Lung (tissue), 12 donors: ENCODE data around the gene MUC5B. TPM values are rescaled to one million over a fixed set of nuclear protein-coding genes. Genes with fewer than 3 reads are reported as not detected.

Source experiments
- ATAC-seq: fragments of 200-7000 bp; cut with Tn5 transposase; one replicate; pipeline ENCODE4 v1.9.1; 2020; ENCODE audit warnings: moderate number of reproducible peaks; ENCODE audit not compliant: insufficient read depth, low FRiP score
- DNase-seq, 3 donors: peaks; one replicate each; pipeline ENCODE4 v3.0.0-alpha.2; 2013 to 2017
- H3K27ac ChIP-seq, 2 donors: one replicate each; pipeline ENCODE4 v1.5.1; 2013; ENCODE audit warnings: mild to moderate bottlenecking in 2 of 2, moderate library complexity in 2 of 2, control low read depth in 1 of 2, inconsistent platforms in 1 of 2, low read depth in 1 of 2, low read length in 1 of 2
- H3K27me3 ChIP-seq, 3 donors: one replicate each; pipeline ENCODE4 v1.5.1; 2013; ENCODE audit warnings: low read length in 2 of 3; ENCODE audit not compliant: control insufficient read depth in 3 of 3, insufficient read depth in 3 of 3
- H3K36me3 ChIP-seq, 4 donors: one replicate each; pipeline ENCODE4 v1.5.1; 2013; ENCODE audit warnings: low read length in 4 of 4, mild to moderate bottlenecking in 1 of 4, moderate library complexity in 1 of 4; ENCODE audit not compliant: control insufficient read depth in 4 of 4, insufficient read depth in 4 of 4
- H3K4me1 ChIP-seq, 5 donors: one replicate each; pipeline ENCODE4 v1.5.1; 2013; ENCODE audit warnings: low read length in 5 of 5, mild to moderate bottlenecking in 2 of 5, moderate library complexity in 1 of 5; ENCODE audit not compliant: control insufficient read depth in 5 of 5, insufficient read depth in 5 of 5
- H3K4me3 ChIP-seq: one replicate; pipeline ENCODE4 v1.5.1; 2013; ENCODE audit warnings: mild to moderate bottlenecking, control low read depth, moderate library complexity
- H3K9ac ChIP-seq, 2 donors: one replicate each; pipeline ENCODE4 v1.5.1; 2013; ENCODE audit warnings: low read length in 2 of 2, control low read depth in 1 of 2; ENCODE audit not compliant: insufficient read depth in 1 of 2
- H3K9me3 ChIP-seq, 4 donors: one replicate each; pipeline ENCODE4 v1.5.1; 2013; ENCODE audit warnings: low read length in 3 of 4, mild to moderate bottlenecking in 1 of 4, moderate library complexity in 1 of 4; ENCODE audit not compliant: control insufficient read depth in 4 of 4, insufficient read depth in 3 of 4
- CTCF ChIP-seq: IDR thresholded peaks from 2 replicates; pipeline ENCODE4 v1.5.1; 2012; ENCODE audit warnings: mild to moderate bottlenecking; ENCODE audit errors: control extremely low read depth, extremely low read depth
- WGBS, 2 donors: extraction: QIAGEN DNeasy Blood & Tissue Kit; methylation state at CpG; one replicate each; pipeline ENCODE4 v1.1.7; 2013; 5-methylcytosine and 5-hydroxymethylcytosine counted together
- polyA plus RNA-seq, 2 donors: library from polyadenylated mRNA; stranded (reverse); fragments of 200-250 nt; gene quantifications; one replicate each; pipeline ENCODE4 v1.2.1, GENCODE V29; 2013
- total RNA-seq, 2 donors: library from RNA; depleted of rRNA in 1 of 2; stranded (reverse); fragments of >200 nt in 1 of 2; gene quantifications; one replicate each; pipeline ENCODE4 v1.2.1, GENCODE V29; 2014 to 2021
- donor health status: control.
- donor health status: control.
- donor health status: Bipolar disorder and iron deficiency.
- donor health status: healthy.
- donor health status: DM: yes; HTN: yes; CAD: no.

The MUC5B gene
- total and polyA plus RNA-seq, 4 donors: 5.6 to 181 (median 28.2) TPM

GRCh38 chr11:1180171-1180570 lies 42.7 kb upstream of the MUC5B start:
- Histone ChIP-seq H3K4me1 (no peaks in the 10 kb centered on the region), H3K27me3 (no peaks in the 10 kb centered on the region), H3K4me3 (no peak overlapping the region), H3K9ac (no peak overlapping the region), H3K36me3 (no peaks in the 10 kb centered on the region), H3K27ac (no peak overlapping the region), H3K9me3 (no peaks in the 10 kb centered on the region)
- no peak for TF ChIP-seq CTCF
- ATAC-seq (no peak), DNase-seq (no peak)
- WGBS, 2 donors: 78 to 92% methylated on average over 15 of the region's 15 CpGs

- 87 to 97% methylated on average over 18 to 29 of the region's 29 CpGs for WGBS, 2 donors
- DNase-seq (no peak), ATAC-seq (no peak)
- Histone ChIP-seq H3K9me3 (peaks cover 0 to 5% (median 0%) of the 10 kb centered on the region in 4 donors), H3K4me1 (no peaks in the 10 kb centered on the region), H3K27ac (no peak overlapping the region), H3K27me3 (no peaks in the 10 kb centered on the region), H3K36me3 (no peaks in the 10 kb centered on the region), H3K4me3 (no peak overlapping the region), H3K9ac (no peak overlapping the region)
- no peak for TF ChIP-seq CTCF
Observed at GRCh38 chr11:1180947-1181391, 41.9 kb upstream of the MUC5B start.

GRCh38 chr11:1181420-1181819 lies 41.4 kb upstream of the MUC5B start:
- no peak for DNase-seq
- WGBS, 2 donors: 82 to 92% methylated on average over 9 to 10 of the region's 10 CpGs
- TF ChIP-seq CTCF: no peak

More at GRCh38 chr11:1181420-1181819, 41.4 kb upstream of the MUC5B start:
- Histone ChIP-seq H3K9ac (no peak overlapping the region), H3K4me1 (no peaks in the 10 kb centered on the region), H3K27me3 (no peaks in the 10 kb centered on the region), H3K9me3 (peaks cover 0 to 9% (median 0%) of the 10 kb centered on the region in 4 donors), H3K27ac (no peak overlapping the region), H3K36me3 (no peaks in the 10 kb centered on the region), H3K4me3 (no peak overlapping the region)
- no peak for ATAC-seq
